Common myeloid progenitor, CD34-positive (primary cell): ENCODE measurements around the gene SANBR.

Experiments used
- CTCF ChIA-PET: fragments of 350-600 bp; sonication (Branson Sonifier 250); formaldehyde crosslinking; loops from one replicate; lab custom pipeline; 2021; ENCODE audit warnings: antibody characterized with exemption; lab: Charles Lee
- POLR2A ChIA-PET: fragments of 350-600 bp; sonication (Branson Sonifier 250); formaldehyde crosslinking; loops from one replicate; lab custom pipeline; 2021; ENCODE audit warnings: antibody characterized with exemption; lab: Charles Lee
- DNase-seq, 3 donors: peaks; one replicate each; pipeline versions ENCODE4 v3.0.0 to v3.0.0-alpha.2; 2013
- H3K27ac ChIP-seq, 2 experiments: 1 replicate in 1 of 2; 2 replicates in 1 of 2; pipeline ENCODE4 v1.7.0; 2013; ENCODE audit warnings: inconsistent platforms in 2 of 2, low read length in 2 of 2, mild to moderate bottlenecking in 2 of 2, low read depth in 1 of 2, moderate library complexity in 1 of 2; ENCODE audit not compliant: severe bottlenecking in 2 of 2, insufficient read depth in 1 of 2, poor library complexity in 1 of 2
- H3K27me3 ChIP-seq, 5 experiments: replicated peaks in 2 of 5; 1 replicate in 3 of 5; 2 replicates in 2 of 5; pipeline versions ENCODE4 v1.6.1 to v1.7.0; 2013; ENCODE audit warnings: low read length in 4 of 5, mild to moderate bottlenecking in 2 of 5, moderate library complexity in 2 of 5, inconsistent platforms in 1 of 5; ENCODE audit not compliant: insufficient read depth in 5 of 5, control insufficient read depth in 4 of 5
- H3K36me3 ChIP-seq, 4 experiments: 1 replicate in 2 of 4; 2 replicates in 2 of 4; pipeline versions ENCODE4 v1.6.1 to v1.7.0; 2013; ENCODE audit warnings: low read length in 3 of 4, control low read depth in 1 of 4, mild to moderate bottlenecking in 1 of 4; ENCODE audit not compliant: control insufficient read depth in 4 of 4, insufficient read depth in 4 of 4
- H3K4me1 ChIP-seq, 4 experiments: 1 replicate in 3 of 4; 2 replicates in 1 of 4; pipeline versions ENCODE4 v1.6.1 to v1.7.1; 2013; ENCODE audit warnings: low read length in 3 of 4, mild to moderate bottlenecking in 3 of 4, control low read depth in 1 of 4, inconsistent platforms in 1 of 4, moderate library complexity in 1 of 4; ENCODE audit not compliant: control insufficient read depth in 4 of 4, insufficient read depth in 4 of 4; ENCODE audit errors: control extremely low read depth in 1 of 4
- H3K4me3 ChIP-seq, 7 experiments: 1 replicate in 4 of 7; 2 replicates in 3 of 7; pipeline versions ENCODE4 v1.5.1 to v1.7.0; 2013; ENCODE audit warnings: mild to moderate bottlenecking in 7 of 7, low read length in 6 of 7, moderate library complexity in 6 of 7, inconsistent platforms in 2 of 7, low read depth in 2 of 7, control low read depth in 1 of 7; ENCODE audit not compliant: insufficient read depth in 4 of 7, control insufficient read depth in 1 of 7; ENCODE audit errors: extremely low read depth in 1 of 7
- H3K9me3 ChIP-seq, 5 experiments: 1 replicate in 4 of 5; 2 replicates in 1 of 5; pipeline versions ENCODE4 v1.6.1 to v1.7.1; 2013; ENCODE audit warnings: low read length in 4 of 5, mild to moderate bottlenecking in 2 of 5, inconsistent platforms in 1 of 5, low read depth in 1 of 5, moderate library complexity in 1 of 5; ENCODE audit not compliant: control insufficient read depth in 4 of 5, insufficient read depth in 2 of 5; ENCODE audit errors: control extremely low read depth in 1 of 5
- WGBS: methylation state at CpG from one replicate; pipeline ENCODE4 v1.1.5; 2013; ENCODE audit not compliant: insufficient coverage; 5-methylcytosine and 5-hydroxymethylcytosine counted together

The SANBR gene

GRCh38 chr2:61074100-61074499 is 8.4 kb downstream of the SANBR start:
- Histone ChIP-seq H3K4me1 (no peaks in the 10 kb centered on the region), H3K9me3 (no peaks in the 10 kb centered on the region), H3K36me3 (peaks cover 4 to 22% (median 18%) of the 10 kb centered on the region in 4 experiments), H3K27ac (no peak overlapping the region), H3K27me3 (no peaks in the 10 kb centered on the region), H3K4me3 (no peak overlapping the region)
- CTCF ChIA-PET = no interaction called here
- POLR2A ChIA-PET = no interaction called here
- DNase-seq = no peak
- WGBS = 86% methylated on average over 1 of the region's 1 CpG

- POLR2A ChIA-PET = no interaction called here
- CTCF ChIA-PET = interaction anchor here (0.5 to 1.2 kb wide), 2 partner anchors 13 to 707 kb away, joined by 3 to 4 read pairs; no protein-coding TSS in a partner anchor
These were observed 20.2 kb downstream of the SANBR start for GRCh38 chr2:61085883-61086282.

GRCh38 chr2:61089797-61090196 is 24.1 kb downstream of the SANBR start:
- no peak overlapping the region for H3K4me3 ChIP-seq
- peaks cover 3 to 18% (median 8%) of the 10 kb centered on the region in 4 experiments for H3K36me3 ChIP-seq
- POLR2A ChIA-PET = no interaction called here
- no peak overlapping the region for H3K27ac ChIP-seq
- H3K4me1 ChIP-seq = no peaks in the 10 kb centered on the region
- no peaks in the 10 kb centered on the region for H3K27me3 ChIP-seq
- no peak for DNase-seq
- CTCF ChIA-PET = interaction anchor here (1.2 kb wide), 1 partner anchor 9 kb away, joined by 6 read pairs; no protein-coding TSS in a partner anchor
- H3K9me3 ChIP-seq = no peaks in the 10 kb centered on the region

More at GRCh38 chr2:61085883-61086282, 20.2 kb downstream of the SANBR start:
- Histone ChIP-seq H3K27ac (no peak overlapping the region), H3K27me3 (no peaks in the 10 kb centered on the region), H3K4me1 (no peaks in the 10 kb centered on the region), H3K9me3 (no peaks in the 10 kb centered on the region), H3K36me3 (peaks cover 3 to 18% (median 6%) of the 10 kb centered on the region in 4 experiments), H3K4me3 (no peak overlapping the region)
- whole genome bisulfite sequencing = no CpG with 5 or more reads among the region's 1 CpG
- no peak for DNase-seq

- no peaks in the 10 kb centered on the region for H3K4me1 ChIP-seq
- H3K27me3 ChIP-seq = no peaks in the 10 kb centered on the region
- no peaks in the 10 kb centered on the region for H3K9me3 ChIP-seq
- H3K36me3 ChIP-seq = peaks cover 3 to 15% (median 8%) of the 10 kb centered on the region in 4 experiments
- no peak for DNase-seq
- POLR2A ChIA-PET = no interaction called here
- WGBS = 100% methylated on average over 1 of the region's 5 CpGs
- H3K27ac ChIP-seq = no peak overlapping the region
- H3K4me3 ChIP-seq = no peak overlapping the region
- CTCF ChIA-PET = interaction anchor here (1.2 kb wide), 1 partner anchor 8 kb away, joined by 6 read pairs; no protein-coding TSS in a partner anchor
These were observed 24.8 kb downstream of the SANBR start for GRCh38 chr2:61090386-61090921.

GRCh38 chr2:61091485-61091884 is 25.8 kb downstream of the SANBR start:
- 96% methylated on average over 5 of the region's 8 CpGs for WGBS
- H3K36me3 ChIP-seq = peaks cover 0 to 9% (median 7%) of the 10 kb centered on the region in 4 experiments
- no peaks in the 10 kb centered on the region for H3K27me3 ChIP-seq
- CTCF ChIA-PET = interaction anchor here (0.6 kb wide), 1 partner anchor 1465 kb away, joined by 3 read pairs; no protein-coding TSS in a partner anchor
- no peak overlapping the region for H3K27ac ChIP-seq
- H3K4me3 ChIP-seq = no peak overlapping the region
- no peaks in the 10 kb centered on the region for H3K4me1 ChIP-seq
- no peaks in the 10 kb centered on the region for H3K9me3 ChIP-seq
- no peak for DNase-seq
- POLR2A ChIA-PET = no interaction called here

GRCh38 chr2:61096438-61096837 is 30.8 kb downstream of the SANBR start:
- no peaks in the 10 kb centered on the region for H3K9me3 ChIP-seq
- no peak overlapping the region for H3K4me3 ChIP-seq
- ChIA-PET POLR2A (no interaction called here), CTCF (no interaction called here)
- WGBS = 100% methylated on average over 1 of the region's 3 CpGs
- no peaks in the 10 kb centered on the region for H3K27me3 ChIP-seq
- DNase-seq = no peak
- H3K4me1 ChIP-seq = peaks cover 0 to 3% (median 0%) of the 10 kb centered on the region in 4 experiments
- H3K27ac ChIP-seq = no peak overlapping the region
- H3K36me3 ChIP-seq = no peaks in the 10 kb centered on the region

- POLR2A ChIA-PET = no interaction called here
- peaks cover 0 to 3% (median 0%) of the 10 kb centered on the region in 4 experiments for H3K4me1 ChIP-seq
- H3K36me3 ChIP-seq = peaks cover 0 to 6% (median 3%) of the 10 kb centered on the region in 4 experiments
- 100% methylated on average over 1 of the region's 4 CpGs for WGBS
- no peaks in the 10 kb centered on the region for H3K9me3 ChIP-seq
- H3K27me3 ChIP-seq = no peaks in the 10 kb centered on the region
- DNase-seq = no peak
- no peak overlapping the region for H3K27ac ChIP-seq
- no peak overlapping the region for H3K4me3 ChIP-seq
- CTCF ChIA-PET = no interaction called here
These were observed 35.1 kb downstream of the SANBR start for GRCh38 chr2:61100801-61101200.
